ENCODE measurements around the gene UNC5C. TPM values are rescaled to one million over a fixed set of nuclear protein-coding genes. Genes with fewer than 3 reads are reported as not detected.

Gene UNC5C
- total and polyA plus RNA-seq, 8 donors = 0.13 to 14.3 (median 2.0) TPM

- H3K9me3 ChIP-seq = no peaks in the 10 kb centered on the region
- intact Hi-C loops (cut with DNase I; ENCODE audit: low total_unique reads) = no loop called here
- TF ChIP-seq CTCF (IDR thresholded peaks at IDR 0.05) (no peak), POLR2AphosphoS5 (IDR thresholded peaks at IDR 0.05) (no peak), EP300 (IDR thresholded peaks at IDR 0.05) (no peak), POLR2A (IDR thresholded peaks at IDR 0.05) (no peak)
- H3K27ac ChIP-seq = no peak overlapping the region
- no peaks in the 10 kb centered on the region for H3K27me3 ChIP-seq
- WGBS, 5 donors = 82 to 90% (median 84%) methylated on average over 5 of the region's 5 CpGs
- DNase-seq = no peak
- H3K36me3 ChIP-seq = no peaks in the 10 kb centered on the region
- H3K4me3 ChIP-seq = no peak overlapping the region
- peaks cover 0 to 5% (median 0%) of the 10 kb centered on the region in 4 donors for H3K4me1 ChIP-seq
Observed at GRCh38 chr4:95507561-95507960, 41.2 kb downstream of the UNC5C start.

DNA sequence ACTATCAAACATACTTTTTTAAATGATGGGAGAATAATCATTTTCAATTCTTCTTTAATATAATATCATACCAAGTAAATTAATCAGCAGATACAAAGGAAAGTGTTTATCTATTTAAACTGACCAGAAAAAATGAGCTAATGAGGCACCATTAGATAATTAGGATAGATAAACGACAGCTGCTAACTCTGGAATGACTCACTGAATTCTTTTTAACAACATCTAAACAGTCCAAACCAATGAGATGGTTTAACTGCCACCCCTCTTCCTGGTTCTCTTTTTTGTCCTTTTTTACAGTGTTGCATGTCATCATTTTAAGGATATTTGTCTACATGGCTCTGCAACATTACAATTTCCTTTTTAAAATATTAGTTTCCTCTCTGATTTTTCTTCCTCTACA, 41.6 kb downstream of the UNC5C start:
- Histone ChIP-seq H3K4me1 (peaks cover 0 to 5% (median 0%) of the 10 kb centered on the region in 4 donors), H3K4me3 (no peak overlapping the region), H3K36me3 (no peaks in the 10 kb centered on the region), H3K27ac (no peak overlapping the region), H3K27me3 (no peaks in the 10 kb centered on the region), H3K9me3 (no peaks in the 10 kb centered on the region)
- intact Hi-C loops (cut with DNase I; ENCODE audit: low total_unique reads) = no loop called here
- TF ChIP-seq POLR2AphosphoS5 (IDR thresholded peaks at IDR 0.05) (no peak), EP300 (IDR thresholded peaks at IDR 0.05) (no peak), POLR2A (IDR thresholded peaks at IDR 0.05) (no peak), CTCF (IDR thresholded peaks at IDR 0.05) (no peak)
- WGBS, 5 donors = 44 to 65% (median 57%) methylated on average over 1 of the region's 1 CpG
- no peak for DNase-seq

DNA sequence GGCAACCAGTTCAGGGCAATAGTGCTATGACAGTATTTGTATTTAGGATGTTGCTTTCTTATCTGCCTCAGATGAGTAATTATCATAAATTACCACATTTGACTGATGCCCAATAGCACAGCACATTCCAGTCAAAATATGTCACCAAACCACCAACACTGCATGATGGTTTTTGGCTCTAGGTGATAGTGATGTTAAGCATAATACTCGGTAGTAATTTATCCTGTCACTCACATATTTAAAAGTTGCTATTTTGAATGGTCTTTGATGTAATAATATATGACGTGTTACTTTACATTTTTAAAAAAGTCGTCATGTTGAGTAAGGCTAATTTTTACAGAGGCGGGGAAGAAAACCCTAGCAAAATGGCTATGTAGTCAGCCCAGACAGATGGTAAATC, 42.5 kb downstream of the UNC5C start:
- WGBS, 5 donors = 88 to 92% (median 89%) methylated on average over 4 of the region's 4 CpGs
- no peak for TF ChIP-seq EP300 (IDR thresholded peaks at IDR 0.05)
- no peak for TF ChIP-seq CTCF (IDR thresholded peaks at IDR 0.05)
- no peak for TF ChIP-seq POLR2A (IDR thresholded peaks at IDR 0.05)
- TF ChIP-seq POLR2AphosphoS5 (IDR thresholded peaks at IDR 0.05) = no peak
- no peaks in the 10 kb centered on the region for H3K27me3 ChIP-seq
- H3K4me1 ChIP-seq = peaks cover 0 to 5% (median 0%) of the 10 kb centered on the region in 4 donors
- DNase-seq = no peak
- H3K27ac ChIP-seq = no peak overlapping the region
- H3K4me3 ChIP-seq = no peak overlapping the region
- intact Hi-C loops (cut with DNase I; ENCODE audit: low total_unique reads) = no loop called here
- H3K36me3 ChIP-seq = no peaks in the 10 kb centered on the region
- no peaks in the 10 kb centered on the region for H3K9me3 ChIP-seq

DNA sequence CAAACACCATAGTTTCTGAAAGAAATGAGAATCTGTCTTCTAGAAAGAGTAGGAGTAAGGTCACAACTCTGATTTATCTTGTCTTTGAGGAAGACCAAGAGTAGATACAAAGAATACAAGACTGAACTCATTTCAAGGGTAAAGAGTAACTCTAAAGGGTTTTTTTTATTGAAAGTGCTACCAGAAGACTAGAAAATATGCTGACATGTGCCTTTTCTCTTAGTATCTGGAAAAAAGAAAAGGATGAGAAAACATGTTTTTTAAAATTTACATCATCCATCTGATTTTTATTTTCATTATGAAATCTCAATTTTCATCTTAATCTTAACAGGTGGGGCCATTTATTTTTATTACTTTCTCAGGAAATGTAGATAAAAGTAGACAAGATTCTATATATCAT, 43.0 kb downstream of the UNC5C start:
- intact Hi-C loops (cut with DNase I; ENCODE audit: low total_unique reads) = no loop called here
- Histone ChIP-seq H3K36me3 (no peaks in the 10 kb centered on the region), H3K4me1 (peaks cover 0 to 5% (median 0%) of the 10 kb centered on the region in 4 donors), H3K27ac (no peak overlapping the region), H3K9me3 (no peaks in the 10 kb centered on the region), H3K4me3 (no peak overlapping the region), H3K27me3 (no peaks in the 10 kb centered on the region)
- no peak for DNase-seq
- no peak for TF ChIP-seq EP300 (IDR thresholded peaks at IDR 0.05)
- TF ChIP-seq CTCF (IDR thresholded peaks at IDR 0.05) = no peak
- no peak for TF ChIP-seq POLR2A (IDR thresholded peaks at IDR 0.05)
- TF ChIP-seq POLR2AphosphoS5 (IDR thresholded peaks at IDR 0.05) = no peak
